ENCODE results near the gene SPSB4. TPM values are rescaled to one million over a fixed set of nuclear protein-coding genes. Genes with fewer than 3 reads are reported as not detected.
"Not testable (repeated sequence)": the region's sequence is repeated elsewhere in the genome, so short reads cannot be mapped to it uniquely, and the experiment has no call there.

SPSB4 gene
- total RNA-seq, 1 experiment from 2014 or later = 0.23 TPM

DNA sequence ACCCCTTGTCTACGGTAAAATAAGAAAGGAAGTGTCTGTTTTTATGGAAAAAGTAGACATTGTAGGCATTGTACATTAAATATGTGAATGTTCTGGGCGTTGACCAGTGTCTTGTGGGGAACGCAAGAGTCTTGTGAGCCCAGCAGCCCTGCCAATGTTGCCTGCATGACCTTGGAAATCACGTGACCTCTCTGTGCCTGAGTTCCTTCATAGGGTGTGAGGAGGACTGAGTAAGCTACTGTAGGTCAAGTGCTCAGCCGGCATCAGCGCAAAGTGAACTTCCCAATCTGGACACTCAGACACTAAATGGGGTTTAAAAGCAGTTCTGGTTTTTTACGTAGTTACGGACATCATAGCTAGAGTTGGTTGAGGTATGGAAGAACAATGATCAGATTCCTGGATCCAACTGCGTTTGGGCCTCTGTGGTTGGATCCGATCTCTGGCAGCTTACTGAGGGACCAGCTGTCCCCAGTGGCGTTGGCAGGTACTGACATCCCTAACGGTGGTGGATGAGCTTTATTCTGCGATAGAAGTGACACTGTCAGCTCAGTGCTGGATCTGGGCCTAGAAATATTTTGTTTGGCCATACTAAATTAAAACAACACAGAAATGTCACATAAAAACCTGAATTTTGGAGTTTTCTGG is 63.8 kb downstream of the SPSB4 start:
- Histone ChIP-seq H3K9me3 (peaks cover 7% of the 10 kb centered on the region), H3K27me3 (no peaks in the 10 kb centered on the region; the same call in 1 of the 2 replicates), H3K4me3 (no peak overlapping the region), H3K36me3 (no peaks in the 10 kb centered on the region)
- no peak for DNase-seq

DNA sequence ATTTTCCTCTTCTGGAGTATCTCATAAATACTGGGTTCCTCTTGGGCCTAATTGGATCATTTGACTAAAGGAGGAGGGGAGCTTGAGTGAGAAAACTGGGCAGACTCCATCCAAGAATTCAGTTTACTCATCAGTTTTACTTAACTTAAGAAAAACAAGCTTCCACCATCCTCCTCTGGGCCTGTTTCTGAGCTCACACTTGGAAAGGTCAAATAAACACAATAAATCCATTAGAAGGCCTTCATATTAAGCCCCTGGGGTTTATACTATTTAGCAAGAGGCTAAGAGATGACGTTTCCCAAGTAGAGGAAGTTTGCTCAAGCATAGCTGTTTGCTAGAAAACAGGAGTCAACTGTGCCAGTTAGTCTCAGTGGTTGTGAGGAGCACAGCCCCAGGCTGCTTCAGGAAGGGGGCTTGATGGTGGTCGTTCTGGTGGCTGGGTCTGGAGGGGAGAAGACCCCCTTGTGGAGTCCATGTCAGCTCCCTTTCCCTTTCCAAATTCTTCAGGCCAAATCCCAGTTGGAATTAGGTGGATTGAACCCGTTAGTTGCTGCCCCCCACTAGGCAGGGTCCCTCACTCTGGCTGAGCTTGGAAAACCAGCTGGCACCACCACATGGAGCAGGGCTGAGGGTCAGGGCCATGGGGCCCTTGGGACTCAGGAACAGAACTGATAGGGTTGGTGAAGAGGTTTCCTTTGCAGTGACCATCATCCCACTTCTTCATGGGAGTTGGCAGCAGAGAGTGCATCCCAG is 64.8 kb downstream of the SPSB4 start:
- Histone ChIP-seq H3K9me3 (peaks cover 2% of the 10 kb centered on the region), H3K4me3 (no peak overlapping the region), H3K27me3 (no peaks in the 10 kb centered on the region; the same call in 1 of the 2 replicates), H3K36me3 (no peaks in the 10 kb centered on the region)
- DNase-seq = peak; percentile 66

DNA sequence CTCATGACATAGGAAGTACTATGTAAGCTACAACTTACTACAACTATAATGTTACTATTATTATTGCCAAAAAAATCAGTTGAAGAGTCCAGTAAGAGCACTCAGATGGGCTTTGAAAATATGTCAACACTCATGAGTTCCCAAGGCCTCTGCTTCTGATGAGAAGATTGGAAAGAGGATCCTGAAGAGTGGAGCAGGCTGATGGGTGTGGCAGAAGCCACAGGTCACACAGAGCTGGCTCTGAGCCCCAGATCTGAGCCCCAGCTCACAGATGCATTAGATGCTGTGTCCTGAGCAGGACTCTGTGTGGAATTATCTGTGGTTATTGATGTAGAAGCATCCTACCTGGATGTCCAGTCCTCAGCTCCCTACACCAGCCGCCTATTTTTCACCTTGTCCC is 65.6 kb downstream of the SPSB4 start:
- DNase-seq = no peak
- H3K4me3 ChIP-seq = no peak overlapping the region
- no peaks in the 10 kb centered on the region; the same call in 1 of the 2 replicates for H3K27me3 ChIP-seq
- no peaks in the 10 kb centered on the region for H3K36me3 ChIP-seq
- peaks cover 2% of the 10 kb centered on the region for H3K9me3 ChIP-seq

DNA sequence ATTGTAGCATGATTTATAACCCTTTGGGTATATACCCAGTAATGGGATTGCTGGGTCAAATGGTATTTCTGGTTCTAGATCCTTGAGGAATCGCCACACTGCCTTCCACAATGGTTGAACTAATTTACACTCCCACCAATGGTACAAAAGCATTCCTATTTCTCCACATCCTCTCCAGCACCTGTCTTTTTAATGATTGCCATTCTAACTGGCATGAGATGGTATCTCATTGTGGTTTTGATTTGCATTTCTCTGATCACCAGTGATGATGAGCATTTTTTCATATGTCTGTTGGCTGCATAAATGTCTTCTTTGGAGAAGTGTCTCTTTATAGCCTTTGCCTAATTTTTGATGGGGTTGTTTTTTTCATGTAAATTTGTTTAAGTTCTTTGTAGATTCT is 66.8 kb downstream of the SPSB4 start:
- not testable (repeated sequence) for H3K27me3 ChIP-seq, H3K4me3 ChIP-seq, H3K9me3 ChIP-seq, H3K36me3 ChIP-seq, DNase-seq

DNA sequence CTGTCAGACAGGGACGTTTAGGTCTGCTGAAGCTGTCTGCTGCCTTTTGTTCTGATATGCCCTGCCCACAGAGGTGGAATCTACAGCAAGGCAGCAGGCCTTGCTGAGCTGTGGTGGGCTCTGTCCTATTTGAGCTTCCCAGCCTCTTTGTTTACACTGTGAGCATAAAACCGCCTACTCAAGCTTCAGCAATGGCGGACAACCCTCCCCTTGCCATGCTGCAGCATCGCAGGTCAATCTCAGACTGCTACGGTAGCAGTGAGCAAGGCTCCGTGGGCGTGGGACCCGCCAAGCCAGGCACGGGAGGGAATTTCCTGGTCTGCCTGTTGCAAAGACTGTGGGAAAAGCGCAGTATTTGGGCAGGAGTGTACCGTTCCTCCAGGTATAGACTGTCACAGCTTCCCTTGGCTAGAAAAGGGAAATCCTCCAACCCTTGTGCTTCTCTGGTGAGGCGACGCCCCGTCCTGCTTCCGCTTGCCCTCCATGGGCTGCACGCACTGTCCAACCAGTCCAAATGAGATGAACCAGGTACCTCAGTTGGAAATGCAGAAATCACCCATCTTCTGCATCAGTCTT is 71.4 kb downstream of the SPSB4 start:
- Histone ChIP-seq H3K4me3 (no peak overlapping the region), H3K27me3 (no peaks in the 10 kb centered on the region; the same call in 1 of the 2 replicates), H3K9me3 (peaks cover 2% of the 10 kb centered on the region), H3K36me3 (no peaks in the 10 kb centered on the region)
- no peak for DNase-seq

DNA sequence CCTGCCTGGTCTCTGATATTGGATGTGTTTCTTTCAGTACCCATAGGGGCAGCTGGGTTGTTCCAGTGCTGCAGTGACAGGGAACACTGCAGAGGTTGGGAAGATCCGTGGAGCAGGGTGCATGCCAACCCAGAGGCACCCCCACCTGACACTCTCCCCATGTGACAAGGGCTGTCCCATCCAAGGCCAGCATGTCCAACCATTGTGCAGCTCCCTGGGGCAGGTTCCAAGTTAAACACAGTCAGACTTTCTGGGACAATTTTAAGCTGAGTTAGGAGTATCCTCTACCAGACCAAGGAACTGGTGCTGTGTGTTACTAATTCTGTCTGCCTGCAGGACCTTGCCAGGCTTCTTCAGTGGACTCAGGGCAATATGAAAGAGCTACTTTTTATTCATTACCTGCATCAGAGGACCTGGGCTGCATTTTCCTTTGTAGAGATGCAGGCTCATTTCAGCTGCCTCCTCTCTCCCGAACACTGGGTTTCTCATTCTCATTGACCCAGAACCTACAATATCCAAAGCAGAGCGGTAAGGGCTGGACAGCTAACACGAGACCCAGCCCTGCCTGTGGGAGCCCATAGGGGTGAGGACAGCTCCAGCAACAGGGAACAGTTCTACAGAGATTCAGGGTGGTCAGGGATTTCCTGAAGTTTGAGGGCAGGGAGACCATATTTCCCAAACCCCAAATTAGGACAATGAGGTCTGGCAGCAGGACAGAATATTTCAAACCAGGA is 72.7 kb downstream of the SPSB4 start:
- Histone ChIP-seq H3K9me3 (no peaks in the 10 kb centered on the region), H3K27me3 (no peaks in the 10 kb centered on the region; the same call in 1 of the 2 replicates), H3K4me3 (no peak overlapping the region), H3K36me3 (no peaks in the 10 kb centered on the region)
- DNase-seq = no peak

DNA sequence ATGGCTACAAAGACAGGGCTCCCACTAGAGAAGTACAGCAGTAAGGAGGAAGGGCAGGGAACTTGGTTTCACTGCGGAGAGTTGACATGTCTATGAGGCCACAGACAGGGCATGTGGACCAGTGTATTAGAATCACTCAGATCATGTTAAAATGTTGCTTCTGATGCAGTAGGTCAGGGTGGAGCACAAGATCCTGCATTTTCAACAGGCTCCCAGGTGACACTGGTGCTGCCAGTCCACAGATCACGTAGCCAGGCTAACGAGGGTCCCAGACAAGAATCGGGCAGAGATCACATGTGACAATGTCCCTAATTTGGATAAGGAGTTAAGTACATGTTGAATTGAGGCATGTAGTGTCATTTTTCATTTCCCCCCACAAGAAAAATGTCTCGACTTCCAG is 73.6 kb downstream of the SPSB4 start:
- Histone ChIP-seq H3K9me3 (no peaks in the 10 kb centered on the region), H3K4me3 (no peak overlapping the region), H3K27me3 (no peaks in the 10 kb centered on the region; the same call in 1 of the 2 replicates), H3K36me3 (no peaks in the 10 kb centered on the region)
- no peak for DNase-seq

DNA sequence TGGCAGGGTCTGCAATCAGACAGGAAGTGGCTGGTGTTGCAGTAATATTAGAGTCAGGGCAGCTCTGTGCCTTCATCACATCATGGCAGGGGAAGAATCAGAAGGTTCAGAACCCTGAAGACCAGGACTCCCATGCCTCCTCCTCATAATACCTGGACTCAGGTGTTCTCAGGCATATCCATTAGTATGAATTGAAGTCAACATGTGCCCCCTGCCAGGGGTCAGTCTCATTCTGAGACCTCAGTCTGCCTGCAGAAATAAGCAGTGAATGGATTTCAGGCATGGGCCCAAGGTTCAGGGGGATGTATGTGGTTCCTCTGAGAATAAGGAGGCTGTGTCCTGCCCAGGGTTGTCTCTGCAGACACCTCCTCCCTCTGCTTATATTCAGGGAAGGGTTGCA is 74.2 kb downstream of the SPSB4 start:
- Histone ChIP-seq H3K9me3 (no peaks in the 10 kb centered on the region), H3K36me3 (no peaks in the 10 kb centered on the region), H3K27me3 (no peaks in the 10 kb centered on the region; the same call in 1 of the 2 replicates), H3K4me3 (no peak overlapping the region)
- DNase-seq = no peak

DNA sequence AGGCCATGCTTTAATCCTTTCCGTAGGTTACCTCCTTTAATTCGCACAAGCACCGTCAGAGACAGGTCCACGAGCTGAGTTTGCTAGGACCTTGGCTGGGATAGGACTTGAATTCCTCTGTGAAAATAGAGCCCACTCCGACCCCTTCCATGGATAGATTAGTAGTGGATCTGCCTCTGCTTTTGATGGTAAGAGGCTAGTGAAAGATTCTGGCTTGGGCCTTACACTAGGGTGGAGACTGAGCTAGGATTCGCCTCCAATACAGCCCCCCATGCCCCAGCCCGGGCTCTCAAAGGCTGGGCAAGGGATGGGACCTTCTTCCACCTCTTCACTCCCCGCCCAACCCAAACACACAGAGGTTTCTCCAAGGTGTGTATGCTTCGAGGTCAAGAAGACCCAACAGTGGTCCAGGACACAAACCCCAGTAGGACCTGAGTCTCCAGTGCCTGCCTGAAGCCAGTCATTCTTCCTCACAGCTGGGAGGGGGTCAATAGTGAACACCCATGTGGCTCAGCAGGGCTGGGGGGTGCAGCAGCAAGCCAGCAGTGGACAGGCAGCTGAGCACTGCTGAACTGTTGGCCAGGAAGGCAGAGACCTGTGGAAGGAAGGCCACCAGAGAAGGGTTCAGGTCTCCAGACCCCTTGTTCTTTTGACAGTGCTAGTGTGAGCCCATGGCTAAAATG is 75.7 kb downstream of the SPSB4 start:
- Histone ChIP-seq H3K9me3 (no peaks in the 10 kb centered on the region), H3K36me3 (no peaks in the 10 kb centered on the region), H3K4me3 (no peak overlapping the region), H3K27me3 (no peaks in the 10 kb centered on the region; the same call in 1 of the 2 replicates)
- no peak for DNase-seq

DNA sequence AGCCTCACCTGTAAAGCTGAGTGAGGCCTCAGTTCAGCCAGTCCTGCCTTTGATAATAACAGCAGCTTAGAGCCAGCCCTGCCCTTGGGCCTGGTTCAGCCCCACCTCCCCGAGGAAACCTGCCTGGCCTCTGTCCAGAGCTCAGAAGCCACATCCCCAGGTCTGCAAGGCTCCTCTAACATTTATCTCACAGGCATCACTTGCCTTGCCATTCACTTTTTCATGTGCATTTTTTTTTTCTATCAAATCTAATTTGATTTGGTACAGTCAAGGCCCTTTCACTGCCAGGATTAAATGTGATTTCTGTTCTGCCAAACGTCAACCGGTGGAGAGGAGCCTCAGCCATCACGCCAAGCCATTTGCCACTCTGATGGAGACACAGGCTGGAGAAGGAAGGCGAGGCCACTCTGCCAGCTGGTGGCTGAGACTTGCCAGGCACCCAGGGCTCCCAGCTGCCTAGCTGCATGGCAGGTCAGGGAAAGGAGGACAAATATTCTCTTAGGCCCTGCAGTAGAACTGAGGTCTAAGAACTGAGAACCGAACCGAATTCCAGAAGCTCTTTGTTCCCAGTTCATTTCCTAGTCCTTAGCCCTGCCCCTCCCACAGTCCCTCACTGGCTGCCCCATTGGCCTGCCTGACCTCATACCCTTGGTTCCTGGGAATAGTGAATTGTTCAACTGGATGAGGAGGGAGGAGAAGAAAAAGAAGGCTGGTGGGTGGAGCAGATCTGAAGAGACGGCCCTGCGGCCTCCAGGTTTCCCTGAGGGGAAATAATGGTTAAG is 76.4 kb downstream of the SPSB4 start:
- no peak for DNase-seq
- Histone ChIP-seq H3K27me3 (no peaks in the 10 kb centered on the region), H3K9me3 (no peaks in the 10 kb centered on the region), H3K4me3 (no peak overlapping the region), H3K36me3 (no peaks in the 10 kb centered on the region)

DNA sequence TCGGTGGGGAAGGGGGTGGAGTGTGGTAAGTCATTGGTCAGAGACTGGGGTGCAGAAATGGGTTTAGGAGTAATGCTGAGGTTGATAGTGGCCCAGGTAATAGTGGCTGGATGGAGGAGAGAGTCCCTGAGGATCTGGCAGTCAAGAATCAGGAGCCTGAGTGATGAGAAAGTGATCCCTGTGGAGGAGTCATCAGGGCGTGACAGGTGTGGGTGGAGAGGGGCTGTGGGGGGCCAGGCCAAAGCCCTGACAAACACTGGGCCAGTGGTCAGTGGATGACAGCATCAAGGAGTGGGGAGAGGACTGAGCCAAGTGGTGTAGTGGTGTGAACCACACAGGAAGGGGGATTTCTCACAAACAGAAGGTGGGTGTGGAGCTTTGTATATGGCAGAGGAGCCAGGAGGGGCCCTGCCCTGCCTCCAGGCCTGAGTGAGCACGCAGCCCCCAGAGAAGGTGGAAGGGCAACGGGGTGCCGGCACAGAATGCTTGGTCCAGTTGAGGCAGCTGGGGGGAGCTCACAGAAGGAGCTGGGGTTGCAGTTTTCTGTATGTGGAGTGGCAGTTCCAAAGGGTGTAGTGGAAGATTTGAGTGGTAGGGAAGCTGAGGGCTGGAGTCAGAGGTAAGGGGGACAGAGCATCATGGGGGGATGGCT is 77.1 kb downstream of the SPSB4 start:
- no peaks in the 10 kb centered on the region for H3K27me3 ChIP-seq
- no peaks in the 10 kb centered on the region for H3K9me3 ChIP-seq
- H3K36me3 ChIP-seq = no peaks in the 10 kb centered on the region
- no peak for DNase-seq
- no peak overlapping the region for H3K4me3 ChIP-seq

DNA sequence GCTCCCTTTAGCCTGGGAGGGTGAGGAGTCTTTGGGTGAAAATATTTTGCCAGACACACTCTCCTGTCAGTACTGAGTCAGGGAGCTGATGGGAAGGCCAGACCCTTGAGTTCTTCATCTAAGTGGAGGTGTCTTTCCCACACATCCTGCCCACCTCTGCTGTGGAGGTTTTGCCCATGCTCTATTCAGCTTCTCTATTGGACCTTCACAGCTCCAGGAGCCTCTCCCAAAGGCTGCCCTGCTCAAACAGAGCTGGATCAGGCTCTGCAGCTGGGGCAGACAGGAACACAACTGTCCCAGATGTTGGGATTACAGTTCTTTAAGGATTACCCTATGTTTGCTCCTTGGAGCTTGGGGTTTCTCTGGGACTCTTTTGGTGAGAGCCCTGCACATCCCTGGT is 77.9 kb downstream of the SPSB4 start:
- H3K27me3 ChIP-seq = no peaks in the 10 kb centered on the region
- H3K4me3 ChIP-seq = no peak overlapping the region
- no peaks in the 10 kb centered on the region for H3K9me3 ChIP-seq
- H3K36me3 ChIP-seq = no peaks in the 10 kb centered on the region
- DNase-seq = no peak

DNA sequence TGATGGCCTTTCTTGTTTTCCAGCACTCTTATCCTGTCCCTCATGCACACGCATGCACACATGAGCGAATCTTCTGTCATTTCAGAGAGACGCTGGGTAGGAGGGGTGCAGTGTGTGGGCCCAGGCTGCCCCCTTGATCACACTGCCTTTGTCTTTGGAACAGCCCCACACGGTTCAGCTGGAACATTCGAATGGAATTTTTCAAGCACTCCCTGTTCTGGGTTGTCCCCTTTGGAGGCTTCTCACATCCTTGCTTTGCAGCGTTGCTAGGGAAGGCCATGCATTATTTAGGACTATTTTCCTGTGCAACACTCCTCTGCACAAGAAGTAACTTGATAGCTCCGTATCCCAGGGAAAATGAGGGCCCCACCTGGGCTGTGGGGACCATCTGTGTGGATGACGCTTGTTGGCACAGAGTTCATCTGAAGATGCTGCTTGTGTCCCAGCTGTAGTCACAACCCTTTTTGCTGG is 78.4 kb downstream of the SPSB4 start:
- Histone ChIP-seq H3K36me3 (no peaks in the 10 kb centered on the region), H3K4me3 (no peak overlapping the region), H3K9me3 (no peaks in the 10 kb centered on the region), H3K27me3 (no peaks in the 10 kb centered on the region)
- no peak for DNase-seq

DNA sequence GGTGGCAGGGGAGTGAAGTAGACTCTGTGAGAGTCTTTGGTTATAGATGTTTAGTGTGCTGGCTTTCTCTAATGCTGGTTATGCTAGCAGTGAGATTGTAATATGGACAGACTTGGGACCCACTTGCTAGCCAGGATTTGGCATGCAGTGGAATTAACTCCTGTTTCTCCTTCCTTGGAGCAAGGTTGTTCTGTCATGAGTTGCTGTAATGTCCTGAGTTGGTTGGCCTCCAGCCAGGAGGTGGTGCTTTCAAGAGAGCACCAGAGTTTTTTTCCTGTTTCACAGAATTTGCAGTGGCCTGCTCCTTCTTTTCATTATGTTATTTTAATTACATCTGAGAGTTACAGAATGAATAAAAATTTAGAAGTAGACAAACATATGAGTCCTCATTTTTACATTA is 92.4 kb downstream of the SPSB4 start:
- peaks cover 2% of the 10 kb centered on the region; the same call in 1 of the 2 replicates for H3K9me3 ChIP-seq
- H3K27me3 ChIP-seq = no peaks in the 10 kb centered on the region
- H3K36me3 ChIP-seq = no peaks in the 10 kb centered on the region
- no peak overlapping the region for H3K4me3 ChIP-seq
- DNase-seq = no peak

DNA sequence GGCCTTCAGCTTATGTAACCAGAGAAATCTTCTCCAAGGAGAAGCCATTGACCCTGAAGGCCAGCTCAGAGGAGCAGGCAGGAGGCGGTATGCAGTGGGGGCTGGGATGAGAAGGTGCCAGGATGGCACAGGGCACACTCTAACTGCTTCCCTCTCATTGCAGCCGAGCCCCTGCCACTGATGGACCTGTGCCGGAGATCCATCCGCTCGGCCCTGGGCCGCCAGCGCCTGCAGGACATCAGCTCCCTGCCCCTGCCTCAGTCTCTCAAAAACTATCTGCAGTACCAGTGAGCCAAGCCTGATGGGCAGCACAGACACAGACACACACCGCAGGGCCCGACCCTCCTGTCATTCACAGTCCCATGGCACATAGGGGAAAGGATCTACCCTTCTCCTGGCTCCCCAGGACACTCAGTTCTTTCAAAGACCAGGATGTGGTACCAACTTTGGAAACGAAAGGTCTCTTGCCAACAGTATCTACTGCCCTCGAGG is 95.9 kb downstream of the SPSB4 start:
- H3K36me3 ChIP-seq = no peaks in the 10 kb centered on the region
- DNase-seq = no peak
- H3K9me3 ChIP-seq = no peaks in the 10 kb centered on the region
- H3K4me3 ChIP-seq = no peak overlapping the region
- no peaks in the 10 kb centered on the region for H3K27me3 ChIP-seq

Data from MG63 (cell line).